Activated CD4-positive, alpha-beta T cell treated with anti-CD3 and anti-CD28 coated beads, Interleukin-2, amount 10 ng/mL, durations not matched to agents 7 days and 5 days (primary cell): ENCODE data around the gene CPNE2. TPM values are rescaled to one million over a fixed set of nuclear protein-coding genes. Genes with fewer than 3 reads are reported as not detected.
"Not testable (repeated sequence)": the region's sequence is repeated elsewhere in the genome, so short reads cannot be mapped to it uniquely, and the experiment has no call there.

Experiments used
- CTCF ChIA-PET: fragments of 350-600 bp; sonication (Branson Sonifier 250); formaldehyde crosslinking; loops from one replicate; lab custom pipeline; 2021; ENCODE audit warnings: antibody characterized with exemption; lab: Charles Lee
- POLR2A ChIA-PET: fragments of 350-600 bp; sonication (Branson Sonifier 250); formaldehyde crosslinking; loops from one replicate; lab custom pipeline; 2021; ENCODE audit warnings: antibody characterized with exemption; lab: Charles Lee
- DNase-seq: peaks from one replicate; pipeline ENCODE4 v3.0.0-alpha.2; 2020
- H3K27ac Mint-ChIP-seq: one replicate; pipeline ENCODE4 v1.8.0; 2021; ENCODE audit warnings: mild to moderate bottlenecking, moderate library complexity, mixed read lengths
- H3K27me3 Mint-ChIP-seq: one replicate; pipeline ENCODE4 v1.8.0; 2021; ENCODE audit warnings: mixed read lengths
- H3K36me3 Mint-ChIP-seq: one replicate; pipeline ENCODE4 v1.8.0; 2021; ENCODE audit warnings: low read depth, mixed read lengths
- H3K4me1 Mint-ChIP-seq: one replicate; pipeline ENCODE4 v1.8.0; 2021; ENCODE audit warnings: mixed read lengths
- H3K4me3 Mint-ChIP-seq: one replicate; pipeline ENCODE4 v1.8.0; 2021; ENCODE audit warnings: mild to moderate bottlenecking, moderate library complexity, mixed read lengths
- H3K9me3 Mint-ChIP-seq: one replicate; pipeline ENCODE4 v1.8.0; 2021; ENCODE audit warnings: mixed read lengths
- total RNA-seq, 2 experiments: library from RNA; stranded (reverse); gene quantifications; one replicate each; pipeline ENCODE4 v1.2.3, GENCODE V29; 2021

The CPNE2 gene
- total RNA-seq, 2 experiments from 2014 or later = 3.1 to 3.6 TPM

GRCh38 chr16:57105184-57105583 lies 12.8 kb downstream of the CPNE2 start:
- Mint-ChIP-seq H3K4me3 (no peak overlapping the region), H3K27ac (no peak overlapping the region)
- POLR2A ChIA-PET = no interaction called here

GRCh38 chr16:57106767-57107166 lies 14.4 kb downstream of the CPNE2 start:
- DNase-seq = no peak
- CTCF ChIA-PET = interaction anchor here (0.6 to 1.6 kb wide), 4 partner anchors 15 to 140 kb away, joined by 3 to 4 read pairs (median 3); partner anchors contain the start of gene CPNE2
- Mint-ChIP-seq H3K4me3 (no peak overlapping the region), H3K27me3 (peaks cover 2% of the 10 kb centered on the region), H3K36me3 (no peaks in the 10 kb centered on the region), H3K4me1 (peaks cover 25% of the 10 kb centered on the region), H3K9me3 (no peaks in the 10 kb centered on the region), H3K27ac (no peak overlapping the region)
- POLR2A ChIA-PET = interaction anchor here (1.2 kb wide), 1 partner anchor 13 kb away, joined by 4 read pairs; no protein-coding TSS in a partner anchor

More at GRCh38 chr16:57105184-57105583, 12.8 kb downstream of the CPNE2 start:
- Mint-ChIP-seq H3K4me1 (peaks cover 26% of the 10 kb centered on the region), H3K27me3 (peaks cover 2% of the 10 kb centered on the region), H3K36me3 (no peaks in the 10 kb centered on the region), H3K9me3 (no peaks in the 10 kb centered on the region)
- CTCF ChIA-PET = interaction anchor here (0.8 to 1.6 kb wide), 3 partner anchors 9 to 39 kb away, joined by 3 read pairs; no protein-coding TSS in a partner anchor
- no peak for DNase-seq

GRCh38 chr16:57107321-57107922 lies 15.0 kb downstream of the CPNE2 start:
- no peak overlapping the region for H3K4me3 Mint-ChIP-seq
- POLR2A ChIA-PET = interaction anchor here (1.2 kb wide), 1 partner anchor 14 kb away, joined by 4 read pairs; no protein-coding TSS in a partner anchor
- CTCF ChIA-PET = interaction anchor here (0.6 to 1.2 kb wide), 5 partner anchors 15 to 172 kb away, joined by 3 to 4 read pairs (median 3); partner anchors contain the start of gene CPNE2

GRCh38 chr16:57108432-57108831 lies 16.0 kb downstream of the CPNE2 start:
- Mint-ChIP-seq H3K36me3 (no peaks in the 10 kb centered on the region), H3K9me3 (no peaks in the 10 kb centered on the region), H3K27me3 (peaks cover 2% of the 10 kb centered on the region), H3K4me1 (peaks cover 25% of the 10 kb centered on the region), H3K27ac (no peak overlapping the region), H3K4me3 (no peak overlapping the region)
- ChIA-PET CTCF (no interaction called here), POLR2A (no interaction called here)
- DNase-seq = no peak

More at GRCh38 chr16:57107321-57107922, 15.0 kb downstream of the CPNE2 start:
- Mint-ChIP-seq H3K27ac (no peak overlapping the region), H3K27me3 (peaks cover 2% of the 10 kb centered on the region), H3K9me3 (no peaks in the 10 kb centered on the region), H3K36me3 (no peaks in the 10 kb centered on the region), H3K4me1 (peaks cover 25% of the 10 kb centered on the region)
- DNase-seq = no peak

- H3K9me3 Mint-ChIP-seq, H3K36me3 Mint-ChIP-seq, H3K27me3 Mint-ChIP-seq, POLR2A ChIA-PET, H3K4me3 Mint-ChIP-seq, H3K27ac Mint-ChIP-seq, DNase-seq: not testable (repeated sequence)
- CTCF ChIA-PET = interaction anchor here (0.5 to 1.2 kb wide), 3 partner anchors 9 to 254 kb away, joined by 3 to 7 read pairs (median 4); no protein-coding TSS in a partner anchor
- H3K4me1 Mint-ChIP-seq = peaks cover 24% of the 10 kb centered on the region
Measured at GRCh38 chr16:57109259-57110105, 17.1 kb downstream of the CPNE2 start.

GRCh38 chr16:57110937-57111336 lies 18.6 kb downstream of the CPNE2 start:
- H3K4me3 Mint-ChIP-seq = no peak overlapping the region
- DNase-seq = no peak
- H3K4me1 Mint-ChIP-seq = peaks cover 13% of the 10 kb centered on the region
- ChIA-PET POLR2A (no interaction called here), CTCF (interaction anchor here (1.2 kb wide), 2 partner anchors 9 to 33 kb away, joined by 3 to 7 read pairs; no protein-coding TSS in a partner anchor)
- H3K9me3 Mint-ChIP-seq = no peaks in the 10 kb centered on the region
- no peak overlapping the region for H3K27ac Mint-ChIP-seq
- H3K27me3 Mint-ChIP-seq = peaks cover 2% of the 10 kb centered on the region
- no peaks in the 10 kb centered on the region for H3K36me3 Mint-ChIP-seq

- Mint-ChIP-seq H3K27me3 (peaks cover 2% of the 10 kb centered on the region), H3K36me3 (no peaks in the 10 kb centered on the region), H3K27ac (no peak overlapping the region), H3K4me1 (peaks cover 11% of the 10 kb centered on the region), H3K9me3 (no peaks in the 10 kb centered on the region), H3K4me3 (no peak overlapping the region)
- no peak for DNase-seq
- ChIA-PET CTCF (interaction anchor here (1.2 kb wide), 2 partner anchors 10 to 33 kb away, joined by 3 to 7 read pairs; no protein-coding TSS in a partner anchor), POLR2A (interaction anchor here (0.5 kb wide), 1 partner anchor 58 kb away, joined by 3 read pairs; no protein-coding TSS in a partner anchor)
Measured at GRCh38 chr16:57111420-57111819, 19.0 kb downstream of the CPNE2 start.

- Mint-ChIP-seq H3K27ac (no peak overlapping the region), H3K4me1 (peaks cover 3% of the 10 kb centered on the region), H3K9me3 (no peaks in the 10 kb centered on the region), H3K4me3 (no peak overlapping the region), H3K36me3 (no peaks in the 10 kb centered on the region), H3K27me3 (peaks cover 2% of the 10 kb centered on the region)
- POLR2A ChIA-PET = interaction anchor here (0.6 kb wide), 1 partner anchor 220 kb away, joined by 4 read pairs; no protein-coding TSS in a partner anchor
- DNase-seq = no peak
- CTCF ChIA-PET = interaction anchor here (0.5 to 3.0 kb wide), 4 partner anchors 15 to 239 kb away, joined by 3 to 11 read pairs (median 6); partner anchors contain the start of gene CPNE2
Measured at GRCh38 chr16:57112403-57113041, 20.1 kb downstream of the CPNE2 start.

GRCh38 chr16:57113042-57113453 lies 20.7 kb downstream of the CPNE2 start:
- ChIA-PET CTCF (interaction anchor here (0.5 to 3.0 kb wide), 5 partner anchors 11 to 240 kb away, joined by 3 to 11 read pairs (median 7); partner anchors contain the start of gene CPNE2), POLR2A (no interaction called here)
- Mint-ChIP-seq H3K27ac (no peak overlapping the region), H3K9me3 (no peaks in the 10 kb centered on the region), H3K36me3 (no peaks in the 10 kb centered on the region), H3K27me3 (peaks cover 2% of the 10 kb centered on the region), H3K4me1 (peaks cover 3% of the 10 kb centered on the region), H3K4me3 (no peak overlapping the region)
- no peak for DNase-seq

- H3K27ac Mint-ChIP-seq = no peak overlapping the region
- DNase-seq = no peak
- POLR2A ChIA-PET = no interaction called here
- peaks cover 3% of the 10 kb centered on the region for H3K4me1 Mint-ChIP-seq
- peaks cover 2% of the 10 kb centered on the region for H3K27me3 Mint-ChIP-seq
- H3K9me3 Mint-ChIP-seq = no peaks in the 10 kb centered on the region
- H3K36me3 Mint-ChIP-seq = no peaks in the 10 kb centered on the region
- CTCF ChIA-PET = interaction anchor here (0.8 to 3.0 kb wide), 7 partner anchors 12 to 98 kb away, joined by 3 to 11 read pairs (median 5); partner anchors contain the start of gene CPNE2
- no peak overlapping the region for H3K4me3 Mint-ChIP-seq
Measured at GRCh38 chr16:57113664-57114063, 21.3 kb downstream of the CPNE2 start.

- no peaks in the 10 kb centered on the region for H3K27me3 Mint-ChIP-seq
- POLR2A ChIA-PET = no interaction called here
- H3K9me3 Mint-ChIP-seq = no peaks in the 10 kb centered on the region
- no peak overlapping the region for H3K27ac Mint-ChIP-seq
- no peaks in the 10 kb centered on the region for H3K36me3 Mint-ChIP-seq
- CTCF ChIA-PET = interaction anchor here (1.2 to 3.0 kb wide), 4 partner anchors 11 to 21 kb away, joined by 3 to 11 read pairs (median 8); partner anchors contain the start of gene CPNE2
- no peak overlapping the region for H3K4me3 Mint-ChIP-seq
- DNase-seq = no peak
- H3K4me1 Mint-ChIP-seq = no peaks in the 10 kb centered on the region
Measured at GRCh38 chr16:57115168-57115513, 22.8 kb downstream of the CPNE2 start.
